Measurements from ENCODE around the gene FOXL2. TPM values are rescaled to one million over a fixed set of nuclear protein-coding genes. Genes with fewer than 3 reads are reported as not detected.

The FOXL2 gene
- total RNA-seq, 1 donor from 2014 or later: not detected

Other genes starting within 250 kb of the FOXL2 start
- gene PIK3CB, start 112.2 kb downstream of the FOXL2 start, total RNA-seq: 16.7 and 33.4 TPM in 2 replicates
- under 0.01 TPM in 1 of 2 replicates, not detected in the other for gene FOXL2NB, start 80 bp upstream of the FOXL2 start, total RNA-seq
- gene PRR23A, start 59.1 kb upstream of the FOXL2 start, total RNA-seq: not detected in 2 replicates
- gene PRR23B, start 73.8 kb upstream of the FOXL2 start, total RNA-seq: not detected in 2 replicates
- not detected in 2 replicates for gene PRR23C, start 97.8 kb upstream of the FOXL2 start, total RNA-seq